H54 (cell line): ENCODE measurements around the gene RSPH10B2.
A peak's percentile ranks its signal among the peaks of the same experiment; 100 is the strongest.
"Not testable (repeated sequence)": the region's sequence is repeated elsewhere in the genome, so short reads cannot be mapped to it uniquely, and the experiment has no call there.

Experiments
- DNase-seq: peaks from one replicate; pipeline ENCODE4 v3.0.0; 2011; ENCODE audit warnings: low spot score, mixed read lengths; ENCODE audit not compliant: insufficient read length
- FAIRE-seq: peaks from 3 replicates; lab custom pipeline; 2011; peaks lifted over from hg19 to GRCh38; lab: Jason Lieb, UNC
- POLR2A ChIP-seq: IDR thresholded peaks from 2 replicates; pipeline ENCODE4 v1.6.1; 2011; ENCODE audit warnings: low read depth, mild to moderate bottlenecking, low read length

The RSPH10B2 gene

GRCh38 chr7:6825236-6826125, 71.6 kb downstream of the RSPH10B2 start:
- DNase-seq, result not testable (repeated sequence)
- FAIRE-seq, result peak; percentile 15

- not testable (repeated sequence) for DNase-seq, FAIRE-seq
Measured at GRCh38 chr7:6826151-6826550, 72.2 kb downstream of the RSPH10B2 start, which contains the start of gene CCZ1B. Gene CCZ1B (minus strand): TSS chr7:6826275. CDS start chr7:6826197, 78 bp downstream.

- not testable (repeated sequence) for DNase-seq, FAIRE-seq
Measured at GRCh38 chr7:6827180-6827579, 73.3 kb downstream of the RSPH10B2 start.

- not testable (repeated sequence) for FAIRE-seq, DNase-seq
Measured at GRCh38 chr7:6829616-6830015, 75.7 kb downstream of the RSPH10B2 start.

GRCh38 chr7:6830026-6830425, 76.1 kb downstream of the RSPH10B2 start:
- not testable (repeated sequence) for DNase-seq, FAIRE-seq

GRCh38 chr7:6831018-6831725, 77.3 kb downstream of the RSPH10B2 start:
- TF ChIP-seq POLR2A, result no peak
- no peak for FAIRE-seq
- no peak for DNase-seq

- no peak for TF ChIP-seq POLR2A
- DNase-seq (no peak), FAIRE-seq (no peak)
Measured at GRCh38 chr7:6833636-6834035, 79.7 kb downstream of the RSPH10B2 start.

GRCh38 chr7:6835521-6835920, 81.6 kb downstream of the RSPH10B2 start:
- not testable (repeated sequence) for FAIRE-seq, DNase-seq

GRCh38 chr7:6837081-6837480, 83.2 kb downstream of the RSPH10B2 start:
- DNase-seq, FAIRE-seq: not testable (repeated sequence)

GRCh38 chr7:6842278-6842921, 88.5 kb downstream of the RSPH10B2 start:
- not testable (repeated sequence) for DNase-seq, FAIRE-seq

- not testable (repeated sequence) for FAIRE-seq
Measured at GRCh38 chr7:6843092-6843491, 89.2 kb downstream of the RSPH10B2 start.

GRCh38 chr7:6843654-6844053, 89.8 kb downstream of the RSPH10B2 start:
- not testable (repeated sequence) for DNase-seq, FAIRE-seq

More at GRCh38 chr7:6843092-6843491, 89.2 kb downstream of the RSPH10B2 start:
- not testable (repeated sequence) for DNase-seq

GRCh38 chr7:6845971-6846449, 92.1 kb downstream of the RSPH10B2 start:
- DNase-seq, FAIRE-seq: not testable (repeated sequence)

GRCh38 chr7:6847751-6848150, 93.8 kb downstream of the RSPH10B2 start:
- not testable (repeated sequence) for DNase-seq, FAIRE-seq
